ENCODE data around the gene COL6A3.

COL6A3 gene

GRCh38 chr2:237324405-237324831 lies 89.5 kb downstream of the COL6A3 start:
- H3K27ac Mint-ChIP-seq, result no peak overlapping the region
- no peaks in the 10 kb centered on the region for H3K36me3 Mint-ChIP-seq (ENCODE audit: low read depth)
- no peak for DNase-seq (ENCODE audit: low spot score)
- H3K9me3 Mint-ChIP-seq, result no peaks in the 10 kb centered on the region
- no peaks in the 10 kb centered on the region for H3K4me1 Mint-ChIP-seq (ENCODE audit: low read depth)
- H3K27me3 Mint-ChIP-seq (ENCODE audit: low read depth), result no peaks in the 10 kb centered on the region
- no peak overlapping the region for H3K4me3 Mint-ChIP-seq

GRCh38 chr2:237323656-237324055 lies 90.3 kb downstream of the COL6A3 start:
- Mint-ChIP-seq H3K4me3 (no peak overlapping the region), H3K4me1 (ENCODE audit: low read depth) (no peaks in the 10 kb centered on the region), H3K9me3 (no peaks in the 10 kb centered on the region), H3K27ac (no peak overlapping the region), H3K36me3 (ENCODE audit: low read depth) (no peaks in the 10 kb centered on the region), H3K27me3 (ENCODE audit: low read depth) (no peaks in the 10 kb centered on the region)
- DNase-seq (ENCODE audit: low spot score), result no peak

- Mint-ChIP-seq H3K9me3 (no peaks in the 10 kb centered on the region), H3K27me3 (ENCODE audit: low read depth) (no peaks in the 10 kb centered on the region), H3K4me1 (ENCODE audit: low read depth) (no peaks in the 10 kb centered on the region), H3K27ac (no peak overlapping the region), H3K4me3 (no peak overlapping the region), H3K36me3 (ENCODE audit: low read depth) (no peaks in the 10 kb centered on the region)
- no peak for DNase-seq (ENCODE audit: low spot score)
Measured at GRCh38 chr2:237322564-237322963, 91.4 kb downstream of the COL6A3 start.

GRCh38 chr2:237321746-237322145 lies 92.2 kb downstream of the COL6A3 start:
- Mint-ChIP-seq H3K9me3 (no peaks in the 10 kb centered on the region), H3K4me1 (ENCODE audit: low read depth) (no peaks in the 10 kb centered on the region), H3K4me3 (no peak overlapping the region), H3K27ac (no peak overlapping the region), H3K27me3 (ENCODE audit: low read depth) (no peaks in the 10 kb centered on the region), H3K36me3 (ENCODE audit: low read depth) (no peaks in the 10 kb centered on the region)
- DNase-seq (ENCODE audit: low spot score), result no peak

GRCh38 chr2:237320801-237321560 lies 93.0 kb downstream of the COL6A3 start:
- DNase-seq (ENCODE audit: low spot score), result no peak
- no peak overlapping the region for H3K27ac Mint-ChIP-seq
- H3K27me3 Mint-ChIP-seq (ENCODE audit: low read depth), result no peaks in the 10 kb centered on the region
- no peaks in the 10 kb centered on the region for H3K4me1 Mint-ChIP-seq (ENCODE audit: low read depth)
- H3K4me3 Mint-ChIP-seq, result no peak overlapping the region
- no peaks in the 10 kb centered on the region for H3K9me3 Mint-ChIP-seq
- no peaks in the 10 kb centered on the region for H3K36me3 Mint-ChIP-seq (ENCODE audit: low read depth)

GRCh38 chr2:237319887-237320286 lies 94.1 kb downstream of the COL6A3 start:
- Mint-ChIP-seq H3K9me3 (no peaks in the 10 kb centered on the region), H3K4me3 (no peak overlapping the region), H3K36me3 (ENCODE audit: low read depth) (no peaks in the 10 kb centered on the region), H3K27me3 (ENCODE audit: low read depth) (no peaks in the 10 kb centered on the region), H3K4me1 (ENCODE audit: low read depth) (no peaks in the 10 kb centered on the region), H3K27ac (no peak overlapping the region)
- no peak for DNase-seq (ENCODE audit: low spot score)

GRCh38 chr2:237319086-237319820 lies 94.7 kb downstream of the COL6A3 start:
- Mint-ChIP-seq H3K4me1 (ENCODE audit: low read depth) (no peaks in the 10 kb centered on the region), H3K4me3 (no peak overlapping the region), H3K9me3 (no peaks in the 10 kb centered on the region), H3K27me3 (ENCODE audit: low read depth) (no peaks in the 10 kb centered on the region), H3K27ac (no peak overlapping the region), H3K36me3 (ENCODE audit: low read depth) (no peaks in the 10 kb centered on the region)
- no peak for DNase-seq (ENCODE audit: low spot score)

GRCh38 chr2:237316339-237316738 lies 97.6 kb downstream of the COL6A3 start:
- Mint-ChIP-seq H3K27me3 (ENCODE audit: low read depth) (no peaks in the 10 kb centered on the region), H3K4me1 (ENCODE audit: low read depth) (no peaks in the 10 kb centered on the region), H3K9me3 (no peaks in the 10 kb centered on the region), H3K4me3 (no peak overlapping the region), H3K27ac (no peak overlapping the region), H3K36me3 (ENCODE audit: low read depth) (no peaks in the 10 kb centered on the region)
- no peak for DNase-seq (ENCODE audit: low spot score)

GRCh38 chr2:237315829-237316225 lies 98.1 kb downstream of the COL6A3 start:
- no peaks in the 10 kb centered on the region for H3K4me1 Mint-ChIP-seq (ENCODE audit: low read depth)
- H3K36me3 Mint-ChIP-seq (ENCODE audit: low read depth), result no peaks in the 10 kb centered on the region
- H3K9me3 Mint-ChIP-seq, result no peaks in the 10 kb centered on the region
- no peak for DNase-seq (ENCODE audit: low spot score)
- no peaks in the 10 kb centered on the region for H3K27me3 Mint-ChIP-seq (ENCODE audit: low read depth)
- no peak overlapping the region for H3K27ac Mint-ChIP-seq
- H3K4me3 Mint-ChIP-seq, result no peak overlapping the region

GRCh38 chr2:237315170-237315828 lies 98.7 kb downstream of the COL6A3 start:
- no peaks in the 10 kb centered on the region for H3K27me3 Mint-ChIP-seq (ENCODE audit: low read depth)
- no peaks in the 10 kb centered on the region for H3K4me1 Mint-ChIP-seq (ENCODE audit: low read depth)
- DNase-seq (ENCODE audit: low spot score), result no peak

GRCh38 chr2:237314681-237315080 lies 99.3 kb downstream of the COL6A3 start:
- Mint-ChIP-seq H3K36me3 (ENCODE audit: low read depth) (no peaks in the 10 kb centered on the region), H3K9me3 (no peaks in the 10 kb centered on the region), H3K27ac (no peak overlapping the region), H3K4me3 (no peak overlapping the region), H3K4me1 (ENCODE audit: low read depth) (no peaks in the 10 kb centered on the region), H3K27me3 (ENCODE audit: low read depth) (no peaks in the 10 kb centered on the region)
- no peak for DNase-seq (ENCODE audit: low spot score)

More at GRCh38 chr2:237315170-237315828, 98.7 kb downstream of the COL6A3 start:
- no peaks in the 10 kb centered on the region for H3K36me3 Mint-ChIP-seq (ENCODE audit: low read depth)
- H3K27ac Mint-ChIP-seq, result no peak overlapping the region
- H3K9me3 Mint-ChIP-seq, result no peaks in the 10 kb centered on the region
- H3K4me3 Mint-ChIP-seq, result no peak overlapping the region

- Mint-ChIP-seq H3K4me1 (ENCODE audit: low read depth) (no peaks in the 10 kb centered on the region), H3K36me3 (ENCODE audit: low read depth) (no peaks in the 10 kb centered on the region), H3K27ac (no peak overlapping the region), H3K27me3 (ENCODE audit: low read depth) (no peaks in the 10 kb centered on the region), H3K9me3 (no peaks in the 10 kb centered on the region), H3K4me3 (no peak overlapping the region)
- no peak for DNase-seq (ENCODE audit: low spot score)
Measured at GRCh38 chr2:237314198-237314597, 99.8 kb downstream of the COL6A3 start.

GRCh38 chr2:237312021-237312755 lies 101.8 kb downstream of the COL6A3 start:
- no peak for DNase-seq (ENCODE audit: low spot score)
- Mint-ChIP-seq H3K9me3 (no peaks in the 10 kb centered on the region), H3K4me3 (no peak overlapping the region), H3K36me3 (ENCODE audit: low read depth) (no peaks in the 10 kb centered on the region), H3K4me1 (ENCODE audit: low read depth) (no peaks in the 10 kb centered on the region), H3K27ac (no peak overlapping the region), H3K27me3 (ENCODE audit: low read depth) (no peaks in the 10 kb centered on the region)
